ENCODE results near the gene ATAD5.

ATAD5 gene

GRCh38 chr17:30808785-30809286 lies 22.9 kb upstream of the ATAD5 start:
- TF ChIP-seq TAF1 (IDR thresholded peaks at IDR 0.05; ENCODE audit: borderline replicate concordance, insufficient read depth, low read length) (no peak), POLR2AphosphoS5 (IDR thresholded peaks at IDR 0.05; ENCODE audit: low read depth, low read length) (no peak)

- TF ChIP-seq REST (IDR thresholded peaks at IDR 0.05; ENCODE audit: insufficient read depth in 1 of 2, low read depth in 2 of 2, low read length in 2 of 2) (no peak), POLR2AphosphoS5 (IDR thresholded peaks at IDR 0.05; ENCODE audit: low read depth, low read length) (no peak), SIN3A (IDR thresholded peaks at IDR 0.05; ENCODE audit: borderline replicate concordance, insufficient read depth, low read length) (no peak), TAF1 (IDR thresholded peaks at IDR 0.05; ENCODE audit: borderline replicate concordance, insufficient read depth, low read length) (no peak), FOXP2 (optimal IDR thresholded peaks at IDR 0.05; ENCODE audit: borderline replicate concordance, extremely low read depth, extremely low read length, insufficient read depth) (no peak)
Measured at GRCh38 chr17:30809867-30810266, 21.9 kb upstream of the ATAD5 start.

GRCh38 chr17:30812218-30813177 lies 19.3 kb upstream of the ATAD5 start:
- TF ChIP-seq SIN3A (IDR thresholded peaks at IDR 0.05; ENCODE audit: borderline replicate concordance, insufficient read depth, low read length) = no peak
- TF ChIP-seq POLR2AphosphoS5 (IDR thresholded peaks at IDR 0.05; ENCODE audit: low read depth, low read length) = no peak

- no peak for TF ChIP-seq TAF1 (IDR thresholded peaks at IDR 0.05; ENCODE audit: borderline replicate concordance, insufficient read depth, low read length)
Measured at GRCh38 chr17:30816165-30816564, 15.6 kb upstream of the ATAD5 start.

- TF ChIP-seq FOXP2 (optimal IDR thresholded peaks at IDR 0.05; ENCODE audit: borderline replicate concordance, extremely low read depth, extremely low read length, insufficient read depth) (no peak), POLR2AphosphoS5 (IDR thresholded peaks at IDR 0.05; ENCODE audit: low read depth, low read length) (no peak), TAF1 (IDR thresholded peaks at IDR 0.05; ENCODE audit: borderline replicate concordance, insufficient read depth, low read length) (no peak), REST (IDR thresholded peaks at IDR 0.05; ENCODE audit: insufficient read depth in 1 of 2, low read depth in 2 of 2, low read length in 2 of 2) (no peak), SIN3A (IDR thresholded peaks at IDR 0.05; ENCODE audit: borderline replicate concordance, insufficient read depth, low read length) (no peak)
Measured at GRCh38 chr17:30819971-30820705, 11.6 kb upstream of the ATAD5 start.

GRCh38 chr17:30821871-30822723 lies 9.7 kb upstream of the ATAD5 start:
- TF ChIP-seq SIN3A (IDR thresholded peaks at IDR 0.05; ENCODE audit: borderline replicate concordance, insufficient read depth, low read length) (no peak), POLR2AphosphoS5 (IDR thresholded peaks at IDR 0.05; ENCODE audit: low read depth, low read length) (no peak), TAF1 (IDR thresholded peaks at IDR 0.05; ENCODE audit: borderline replicate concordance, insufficient read depth, low read length) (no peak), FOXP2 (optimal IDR thresholded peaks at IDR 0.05; ENCODE audit: borderline replicate concordance, extremely low read depth, extremely low read length, insufficient read depth) (no peak), REST (IDR thresholded peaks at IDR 0.05; ENCODE audit: insufficient read depth in 1 of 2, low read depth in 2 of 2, low read length in 2 of 2) (no peak)

All from PFSK-1 (cell line).